Esophagus muscularis mucosa (tissue), 4 donors: ENCODE measurements around the gene STAT4. TPM values are rescaled to one million over a fixed set of nuclear protein-coding genes. Genes with fewer than 3 reads are reported as not detected.

Experiments used
- DNase-seq: peaks from one replicate; pipeline ENCODE4 v3.0.0-alpha.2; 2017; ENCODE audit errors: extremely low spot score
- H3K27ac ChIP-seq, 4 donors: fragments of 200-600 bp; sonication (generic); replicated peaks in 1 of 4; 1 replicate in 3 of 4; 2 replicates in 1 of 4; pipeline ENCODE4 v1.5.1; 2016 to 2019; ENCODE audit warnings: mild to moderate bottlenecking in 1 of 4
- H3K27me3 ChIP-seq, 4 donors: fragments of 200-600 bp; sonication (generic); one replicate each; pipeline versions ENCODE4 v1.5.1 to v1.6.0; 2016 to 2019
- H3K36me3 ChIP-seq, 4 donors: fragments of 200-600 bp; sonication (generic); one replicate each; pipeline ENCODE4 v1.5.1; 2016 to 2019
- H3K4me1 ChIP-seq, 4 donors: fragments of 200-600 bp; sonication (generic); one replicate each; pipeline ENCODE4 v1.5.1; 2016 to 2019
- H3K4me3 ChIP-seq, 4 donors: fragments of 200-600 bp; sonication (generic); 1 replicate in 2 of 4; 2 replicates in 2 of 4; pipeline ENCODE4 v1.5.1; 2016 to 2019; ENCODE audit warnings: mild to moderate bottlenecking in 4 of 4, moderate library complexity in 1 of 4
- H3K9me3 ChIP-seq, 4 donors: fragments of 200-600 bp; sonication (generic); 1 replicate in 3 of 4; 2 replicates in 1 of 4; pipeline ENCODE4 v1.5.1; 2016 to 2019
- CTCF ChIP-seq, 3 experiments: fragments of 200-600 bp in 2 of 3; fragments of 450-650 bp in 1 of 3; sonication (generic) in 2 of 3; IDR thresholded peaks; one replicate each; pipeline ENCODE4 v1.5.1; 2017 to 2019; ENCODE audit warnings: antibody characterized with exemption in 3 of 3, mild to moderate bottlenecking in 2 of 3, moderate library complexity in 1 of 3
- EP300 ChIP-seq: sonication (generic); formaldehyde crosslinking; IDR thresholded peaks from one replicate; pipeline ENCODE4 v1.6.1; 2017; ENCODE audit warnings: antibody characterized with exemption
- POLR2A ChIP-seq: fragments of 450-650 bp; IDR thresholded peaks from one replicate; pipeline ENCODE4 v1.6.1; 2017; ENCODE audit warnings: antibody characterized with exemption, moderate library complexity, mild to moderate bottlenecking, low read depth
- POLR2AphosphoS5 ChIP-seq, 2 donors: sonication (generic); formaldehyde crosslinking; IDR thresholded peaks; one replicate each; pipeline ENCODE4 v1.6.1; 2017; ENCODE audit warnings: antibody characterized with exemption in 2 of 2
- WGBS: methylation state at CpG from one replicate; pipeline ENCODE4 v1.1.5; 2018; 5-methylcytosine and 5-hydroxymethylcytosine counted together
- intact Hi-C: fragments of 100-400 bp; cut with DNase I; formaldehyde crosslinking; loops from one replicate; pipeline ENCODE4 v1.15.1; 2023
- total RNA-seq, 4 donors: library from RNA; depleted of rRNA; stranded (reverse); fragments of >200 nt; gene quantifications; one replicate each; pipeline versions ENCODE4 v1.1.0 to v1.2.1, GENCODE V29; 2016

STAT4 gene
- total RNA-seq, 4 donors from 2014 or later, result 0.26 to 5.4 (median 2.4) TPM

GRCh38 chr2:191115391-191115790 is 35.4 kb downstream of the STAT4 start:
- TF ChIP-seq POLR2AphosphoS5 (IDR thresholded peaks at IDR 0.05) (no peak), POLR2A (no peak), EP300 (no peak), CTCF (IDR thresholded peaks at IDR 0.05) (no peak)
- no peaks in the 10 kb centered on the region for H3K27me3 ChIP-seq
- 73% methylated on average over 3 of the region's 3 CpGs for WGBS
- DNase-seq, result no peak
- intact Hi-C loops, result no loop called here
- no peaks in the 10 kb centered on the region for H3K9me3 ChIP-seq
- H3K36me3 ChIP-seq, result no peaks in the 10 kb centered on the region
- no peak overlapping the region for H3K27ac ChIP-seq
- no peak overlapping the region for H3K4me3 ChIP-seq
- H3K4me1 ChIP-seq, result no peaks in the 10 kb centered on the region

GRCh38 chr2:191114403-191114886 is 36.3 kb downstream of the STAT4 start:
- no peaks in the 10 kb centered on the region for H3K9me3 ChIP-seq
- no peak for TF ChIP-seq EP300
- TF ChIP-seq CTCF (IDR thresholded peaks at IDR 0.05), result no peak
- TF ChIP-seq POLR2A, result no peak
- no peak for TF ChIP-seq POLR2AphosphoS5 (IDR thresholded peaks at IDR 0.05)
- H3K27ac ChIP-seq, result no peak overlapping the region
- intact Hi-C loops, result no loop called here
- no peak overlapping the region for H3K4me3 ChIP-seq
- no peaks in the 10 kb centered on the region for H3K4me1 ChIP-seq
- WGBS, result 45% methylated on average over 6 of the region's 6 CpGs
- H3K27me3 ChIP-seq, result no peaks in the 10 kb centered on the region
- no peak for DNase-seq
- no peaks in the 10 kb centered on the region for H3K36me3 ChIP-seq

GRCh38 chr2:191113761-191114160 is 37.0 kb downstream of the STAT4 start:
- no peak overlapping the region for H3K27ac ChIP-seq
- intact Hi-C loops, result no loop called here
- H3K4me3 ChIP-seq, result no peak overlapping the region
- H3K27me3 ChIP-seq, result no peaks in the 10 kb centered on the region
- 84% methylated on average over 1 of the region's 1 CpG for WGBS
- H3K4me1 ChIP-seq, result no peaks in the 10 kb centered on the region
- no peaks in the 10 kb centered on the region for H3K36me3 ChIP-seq
- TF ChIP-seq POLR2AphosphoS5 (IDR thresholded peaks at IDR 0.05), result no peak
- no peak for TF ChIP-seq CTCF (IDR thresholded peaks at IDR 0.05)
- no peak for TF ChIP-seq POLR2A
- TF ChIP-seq EP300, result no peak
- DNase-seq, result no peak
- no peaks in the 10 kb centered on the region for H3K9me3 ChIP-seq

GRCh38 chr2:191112448-191112901 is 38.3 kb downstream of the STAT4 start:
- no peaks in the 10 kb centered on the region for H3K9me3 ChIP-seq
- H3K27me3 ChIP-seq, result no peaks in the 10 kb centered on the region
- WGBS, result 89% methylated on average over 4 of the region's 4 CpGs
- H3K36me3 ChIP-seq, result no peaks in the 10 kb centered on the region
- H3K4me1 ChIP-seq, result no peaks in the 10 kb centered on the region
- H3K4me3 ChIP-seq, result no peak overlapping the region
- TF ChIP-seq POLR2AphosphoS5 (IDR thresholded peaks at IDR 0.05), result no peak
- TF ChIP-seq EP300, result no peak
- TF ChIP-seq CTCF (IDR thresholded peaks at IDR 0.05), result no peak
- no peak for TF ChIP-seq POLR2A
- intact Hi-C loops, result no loop called here
- DNase-seq, result no peak
- H3K27ac ChIP-seq, result no peak overlapping the region

- H3K36me3 ChIP-seq, result no peaks in the 10 kb centered on the region
- TF ChIP-seq EP300, result no peak
- TF ChIP-seq POLR2A, result no peak
- no peak for TF ChIP-seq CTCF (IDR thresholded peaks at IDR 0.05)
- no peak for TF ChIP-seq POLR2AphosphoS5 (IDR thresholded peaks at IDR 0.05)
- 93% methylated on average over 2 of the region's 2 CpGs for WGBS
- no peaks in the 10 kb centered on the region for H3K27me3 ChIP-seq
- intact Hi-C loops, result no loop called here
- no peaks in the 10 kb centered on the region for H3K9me3 ChIP-seq
- no peak for DNase-seq
- H3K4me1 ChIP-seq, result no peaks in the 10 kb centered on the region
- H3K27ac ChIP-seq, result no peak overlapping the region
- H3K4me3 ChIP-seq, result no peak overlapping the region
Observed at GRCh38 chr2:191109888-191110287, 40.9 kb downstream of the STAT4 start.
